Prostate gland (tissue), 2 donors: ENCODE data around the gene CYP2A6.

Experiments
- CTCF ChIP-seq, 4 experiments: fragments of 200-600 bp in 2 of 4; fragments of 450-650 bp in 2 of 4; sonication (generic) in 2 of 4; IDR thresholded peaks; 1 replicate in 3 of 4; 2 replicates in 1 of 4; pipeline ENCODE4 v1.5.1; 2016 to 2019; ENCODE audit warnings: antibody characterized with exemption in 4 of 4, mild to moderate bottlenecking in 2 of 4, moderate library complexity in 2 of 4
- POLR2A ChIP-seq: fragments of 450-650 bp; IDR thresholded peaks from one replicate; pipeline ENCODE4 v1.6.1; 2016; ENCODE audit warnings: antibody characterized with exemption, mild to moderate bottlenecking

DNA sequence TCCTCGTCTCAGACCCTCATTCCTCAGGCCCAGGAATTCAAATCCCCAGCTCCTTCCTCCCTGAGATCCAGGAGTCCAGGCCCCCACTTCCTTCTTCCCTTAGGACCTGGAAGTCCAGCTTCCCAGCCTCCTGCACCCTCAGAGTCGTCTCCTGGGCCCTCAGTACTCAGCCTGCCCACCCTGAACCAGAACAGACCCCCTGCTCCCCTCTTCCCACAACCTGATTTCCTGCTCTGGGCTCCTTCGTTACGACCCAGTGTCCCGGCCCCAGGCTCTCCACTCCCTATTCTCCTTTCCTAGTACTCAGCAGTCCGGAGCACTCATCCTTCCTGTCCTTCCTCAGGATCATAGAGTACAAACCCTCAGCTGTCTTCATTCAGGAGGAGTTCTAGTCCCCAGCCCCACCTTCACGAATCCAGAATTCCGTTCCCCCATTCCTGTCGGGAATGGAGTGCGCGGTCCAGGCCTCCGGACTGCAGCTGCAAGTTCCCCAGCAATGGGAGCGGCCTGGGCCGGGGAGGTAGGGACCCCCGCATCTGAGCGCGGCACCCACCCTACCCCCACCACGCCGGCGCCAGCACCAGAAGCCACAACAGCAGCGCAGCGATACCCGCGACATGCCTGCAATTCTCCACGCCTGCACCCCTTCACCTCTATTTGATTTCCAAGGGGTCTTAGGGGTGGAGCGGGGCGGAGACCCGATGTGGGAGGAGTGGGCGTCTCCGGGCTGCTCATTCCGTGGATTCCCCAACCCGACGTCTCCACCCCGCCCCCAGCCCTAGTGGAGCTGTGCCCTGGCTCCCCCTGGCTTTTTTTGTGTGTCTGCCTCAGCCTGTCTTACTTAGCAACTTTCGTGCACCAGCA lies 38.5 kb downstream of the CYP2A6 start:
- no peak for TF ChIP-seq POLR2A
- no peak for TF ChIP-seq CTCF (IDR thresholded peaks at IDR 0.05)
